ENCODE data around the gene PPIB. TPM values are rescaled to one million over a fixed set of nuclear protein-coding genes. Genes with fewer than 3 reads are reported as not detected.

Gene PPIB
- total and polyA plus RNA-seq, 9 of the 15 experiments (the other 6 are each of a cell fraction or from before 2014, with no cell fraction given): 306 to 746 (median 439) TPM

DNA sequence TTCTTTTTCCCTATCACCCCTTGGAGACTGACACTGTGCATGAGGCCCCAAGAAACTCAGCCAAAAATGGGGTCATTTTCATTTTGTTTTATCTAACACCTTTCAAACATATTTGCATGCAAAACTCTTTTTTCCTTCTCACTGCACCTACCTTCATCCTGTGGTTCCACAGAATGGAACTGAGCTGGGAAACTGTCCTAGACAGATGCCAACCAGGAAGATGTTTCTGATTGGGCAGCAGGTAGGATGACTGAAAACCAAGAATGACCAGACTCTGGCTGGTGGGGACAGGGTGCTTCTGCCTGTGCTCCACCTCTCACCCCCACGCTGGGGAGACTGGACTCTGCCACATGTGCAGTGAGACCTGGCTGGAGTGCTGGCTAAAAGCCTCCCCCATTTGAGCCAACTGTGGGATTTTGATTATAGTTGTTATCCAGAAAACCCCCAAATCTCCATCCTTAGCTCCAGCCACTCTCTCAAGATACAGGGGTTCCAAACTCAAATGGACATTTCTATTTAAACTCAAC is 5.2 kb downstream of the PPIB start:
- H4K20me1 ChIP-seq (replicated peaks; ENCODE audit: control insufficient read depth, insufficient read depth, low read length): no peaks in the 10 kb centered on the region; the same call in 1 of the 2 replicates
- no peaks in the 10 kb centered on the region for H3K9me1 ChIP-seq (ENCODE audit: control insufficient read depth, insufficient read depth, low read length)
- in situ Hi-C loops (cut with MboI) (no loop called here), intact Hi-C loops (cut with micrococcal nuclease) (loop anchor here (10.0 kb wide), 1 partner anchor 543 kb away; no protein-coding TSS in a partner anchor)
- H3K27ac ChIP-seq (ENCODE audit: extremely low read depth, low read depth, low read length): no peak overlapping the region
- 71% methylated on average over 1 of the region's 1 CpG for WGBS (ENCODE audit: insufficient coverage, low coverage, missing lambda C conversion rate)
- H3K27me3 ChIP-seq (ENCODE audit: control insufficient read depth in 2 of 2, insufficient read depth in 2 of 2, low read length in 2 of 2): no peaks in the 10 kb centered on the region
- ChIA-PET POLR2A (interaction anchor here (1.1 to 1.2 kb wide), 2 partner anchors 10 to 570 kb away, joined by 3 read pairs; no protein-coding TSS in a partner anchor), CTCF (ENCODE audit: low intra/inter-chr PET ratio) (no interaction called here)
- H3K4me2 ChIP-seq (ENCODE audit: insufficient read depth, low read length): no peak overlapping the region
- H2AFZ ChIP-seq (ENCODE audit: low read depth, low read length): no peak overlapping the region
- H3K4me1 ChIP-seq (replicated peaks in 1 of 2; ENCODE audit: control insufficient read depth in 2 of 2, insufficient read depth in 2 of 2, low read length in 2 of 2): peaks cover 9 to 30% of the 10 kb centered on the region in 2 experiments; a peak in 4 of 5 replicates
- peaks cover 43% of the 10 kb centered on the region for H3K79me2 ChIP-seq (ENCODE audit: control insufficient read depth, insufficient read depth, low read length)
- H3K9ac ChIP-seq (ENCODE audit: insufficient read depth in 1 of 2, low read depth in 2 of 2, low read length in 2 of 2): no peak overlapping the region
- ATAC-seq (no peak), FAIRE-seq (no peak), DNase-seq (ENCODE audit: extremely low read depth in 1 of 4, low spot score in 3 of 4) (no peak)
- H3K4me3 ChIP-seq: no peak overlapping the region
- H3K36me3 ChIP-seq (ENCODE audit: control insufficient read depth, insufficient read depth, low read length): peaks cover 75% of the 10 kb centered on the region
- no TSS peak for BruUV-seq (replicated peaks)
- no peaks in the 10 kb centered on the region for H3K9me3 ChIP-seq (replicated peaks; ENCODE audit: control insufficient read depth, insufficient read depth, low read depth, low read length)
- no peak for TF ChIP-seq ID3 (CRISPR knock-in tag; IDR thresholded peaks at IDR 0.05)
- no peak for TF ChIP-seq ID3 (tag; IDR thresholded peaks at IDR 0.05)
- peak; percentile 21; the same call in 1 of the 2 replicates for TF ChIP-seq RBFOX2 (IDR thresholded peaks at IDR 0.05; ENCODE audit: low read depth, low read length)
- TF ChIP-seq, protein P1, sequence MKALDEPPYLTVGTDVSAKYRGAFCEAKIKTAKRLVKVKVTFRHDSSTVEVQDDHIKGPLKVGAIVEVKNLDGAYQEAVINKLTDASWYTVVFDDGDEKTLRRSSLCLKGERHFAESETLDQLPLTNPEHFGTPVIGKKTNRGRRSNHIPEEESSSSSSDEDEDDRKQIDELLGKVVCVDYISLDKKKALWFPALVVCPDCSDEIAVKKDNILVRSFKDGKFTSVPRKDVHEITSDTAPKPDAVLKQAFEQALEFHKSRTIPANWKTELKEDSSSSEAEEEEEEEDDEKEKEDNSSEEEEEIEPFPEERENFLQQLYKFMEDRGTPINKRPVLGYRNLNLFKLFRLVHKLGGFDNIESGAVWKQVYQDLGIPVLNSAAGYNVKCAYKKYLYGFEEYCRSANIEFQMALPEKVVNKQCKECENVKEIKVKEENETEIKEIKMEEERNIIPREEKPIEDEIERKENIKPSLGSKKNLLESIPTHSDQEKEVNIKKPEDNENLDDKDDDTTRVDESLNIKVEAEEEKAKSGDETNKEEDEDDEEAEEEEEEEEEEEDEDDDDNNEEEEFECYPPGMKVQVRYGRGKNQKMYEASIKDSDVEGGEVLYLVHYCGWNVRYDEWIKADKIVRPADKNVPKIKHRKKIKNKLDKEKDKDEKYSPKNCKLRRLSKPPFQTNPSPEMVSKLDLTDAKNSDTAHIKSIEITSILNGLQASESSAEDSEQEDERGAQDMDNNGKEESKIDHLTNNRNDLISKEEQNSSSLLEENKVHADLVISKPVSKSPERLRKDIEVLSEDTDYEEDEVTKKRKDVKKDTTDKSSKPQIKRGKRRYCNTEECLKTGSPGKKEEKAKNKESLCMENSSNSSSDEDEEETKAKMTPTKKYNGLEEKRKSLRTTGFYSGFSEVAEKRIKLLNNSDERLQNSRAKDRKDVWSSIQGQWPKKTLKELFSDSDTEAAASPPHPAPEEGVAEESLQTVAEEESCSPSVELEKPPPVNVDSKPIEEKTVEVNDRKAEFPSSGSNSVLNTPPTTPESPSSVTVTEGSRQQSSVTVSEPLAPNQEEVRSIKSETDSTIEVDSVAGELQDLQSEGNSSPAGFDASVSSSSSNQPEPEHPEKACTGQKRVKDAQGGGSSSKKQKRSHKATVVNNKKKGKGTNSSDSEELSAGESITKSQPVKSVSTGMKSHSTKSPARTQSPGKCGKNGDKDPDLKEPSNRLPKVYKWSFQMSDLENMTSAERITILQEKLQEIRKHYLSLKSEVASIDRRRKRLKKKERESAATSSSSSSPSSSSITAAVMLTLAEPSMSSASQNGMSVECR (CRISPR knock-in tag; IDR thresholded peaks at IDR 0.05): no peak
- TF ChIP-seq KHSRP (IDR thresholded peaks at IDR 0.05): no peak
- no peak for TF ChIP-seq ZNF740 (CRISPR knock-in tag; IDR thresholded peaks at IDR 0.05)
- TF ChIP-seq ZNF740 (tag; IDR thresholded peaks at IDR 0.05): no peak
- TF ChIP-seq GATAD2A (IDR thresholded peaks at IDR 0.05): no peak

Data from K562 (cell line).